GM12865 (cell line): ENCODE measurements around the gene FLOT1.
A peak's percentile ranks its signal among the peaks of the same experiment; 100 is the strongest.

Experiments
- DNase-seq: peaks from one replicate; pipeline ENCODE4 v3.0.0; 2010; ENCODE audit warnings: low read depth
- H3K4me3 ChIP-seq: 2 replicates; pipeline ENCODE4 v1.5.1; 2011; ENCODE audit warnings: mild to moderate bottlenecking, low read depth, low read length, control low read depth
- TF ChIP-seq, protein P1 (sequence below): IDR thresholded peaks from 2 replicates; pipeline ENCODE4 v1.5.1; 2011; ENCODE audit warnings: low read length, control low read depth, low read depth, inconsistent platforms; ENCODE audit not compliant: insufficient read depth; ENCODE audit errors: missing control alignments

FLOT1 gene, protein sequence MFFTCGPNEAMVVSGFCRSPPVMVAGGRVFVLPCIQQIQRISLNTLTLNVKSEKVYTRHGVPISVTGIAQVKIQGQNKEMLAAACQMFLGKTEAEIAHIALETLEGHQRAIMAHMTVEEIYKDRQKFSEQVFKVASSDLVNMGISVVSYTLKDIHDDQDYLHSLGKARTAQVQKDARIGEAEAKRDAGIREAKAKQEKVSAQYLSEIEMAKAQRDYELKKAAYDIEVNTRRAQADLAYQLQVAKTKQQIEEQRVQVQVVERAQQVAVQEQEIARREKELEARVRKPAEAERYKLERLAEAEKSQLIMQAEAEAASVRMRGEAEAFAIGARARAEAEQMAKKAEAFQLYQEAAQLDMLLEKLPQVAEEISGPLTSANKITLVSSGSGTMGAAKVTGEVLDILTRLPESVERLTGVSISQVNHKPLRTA

DNA sequence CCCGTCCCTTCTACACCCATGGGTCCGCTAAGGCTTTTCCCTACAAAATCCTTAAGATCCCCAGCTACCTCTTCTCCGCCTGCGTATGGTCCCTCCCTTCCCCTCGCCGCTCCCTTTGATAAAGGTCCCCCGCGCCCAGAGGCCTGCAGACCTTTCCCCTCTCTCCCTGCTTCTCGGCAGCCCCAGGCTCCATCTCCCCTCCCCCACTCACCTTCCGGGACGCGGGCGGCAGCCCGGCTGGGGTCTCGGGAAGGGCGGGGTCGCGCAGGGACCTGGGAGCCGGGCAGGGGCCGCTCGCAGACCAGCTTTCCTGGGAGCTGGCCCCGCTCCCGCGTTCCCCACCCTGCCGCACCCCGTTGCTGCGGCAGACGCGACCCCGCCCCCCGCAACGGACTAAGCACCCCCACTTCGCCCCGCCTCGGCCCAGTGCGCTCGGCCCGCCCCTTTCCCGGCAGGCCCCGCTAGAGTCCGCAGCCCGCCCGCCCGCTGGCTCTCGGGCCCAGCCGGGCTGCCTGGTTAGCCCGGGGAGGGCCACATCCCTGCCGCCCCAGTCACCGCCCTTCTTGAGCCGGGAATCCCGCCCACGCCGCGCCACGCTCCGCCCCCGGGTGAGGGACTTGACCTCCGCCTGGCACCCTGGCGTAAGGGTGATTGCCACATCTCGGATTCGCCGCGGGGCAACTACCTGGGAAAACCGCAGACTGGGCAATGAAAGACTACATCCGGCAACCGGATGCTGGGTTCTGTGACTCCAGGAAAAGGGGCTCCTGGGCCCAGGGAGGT lies at the start of gene FLOT1:
Gene FLOT1 (minus strand): TSS at position 372 of the 783 bp plus-strand sequence. CDS start 498 bp downstream, outside the sequence.
- peak within 1 kb of the TSS; percentile 75 for H3K4me3 ChIP-seq
- TF ChIP-seq, protein P1, sequence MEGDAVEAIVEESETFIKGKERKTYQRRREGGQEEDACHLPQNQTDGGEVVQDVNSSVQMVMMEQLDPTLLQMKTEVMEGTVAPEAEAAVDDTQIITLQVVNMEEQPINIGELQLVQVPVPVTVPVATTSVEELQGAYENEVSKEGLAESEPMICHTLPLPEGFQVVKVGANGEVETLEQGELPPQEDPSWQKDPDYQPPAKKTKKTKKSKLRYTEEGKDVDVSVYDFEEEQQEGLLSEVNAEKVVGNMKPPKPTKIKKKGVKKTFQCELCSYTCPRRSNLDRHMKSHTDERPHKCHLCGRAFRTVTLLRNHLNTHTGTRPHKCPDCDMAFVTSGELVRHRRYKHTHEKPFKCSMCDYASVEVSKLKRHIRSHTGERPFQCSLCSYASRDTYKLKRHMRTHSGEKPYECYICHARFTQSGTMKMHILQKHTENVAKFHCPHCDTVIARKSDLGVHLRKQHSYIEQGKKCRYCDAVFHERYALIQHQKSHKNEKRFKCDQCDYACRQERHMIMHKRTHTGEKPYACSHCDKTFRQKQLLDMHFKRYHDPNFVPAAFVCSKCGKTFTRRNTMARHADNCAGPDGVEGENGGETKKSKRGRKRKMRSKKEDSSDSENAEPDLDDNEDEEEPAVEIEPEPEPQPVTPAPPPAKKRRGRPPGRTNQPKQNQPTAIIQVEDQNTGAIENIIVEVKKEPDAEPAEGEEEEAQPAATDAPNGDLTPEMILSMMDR, result no peak
- peak; percentile 98 for DNase-seq

DNA sequence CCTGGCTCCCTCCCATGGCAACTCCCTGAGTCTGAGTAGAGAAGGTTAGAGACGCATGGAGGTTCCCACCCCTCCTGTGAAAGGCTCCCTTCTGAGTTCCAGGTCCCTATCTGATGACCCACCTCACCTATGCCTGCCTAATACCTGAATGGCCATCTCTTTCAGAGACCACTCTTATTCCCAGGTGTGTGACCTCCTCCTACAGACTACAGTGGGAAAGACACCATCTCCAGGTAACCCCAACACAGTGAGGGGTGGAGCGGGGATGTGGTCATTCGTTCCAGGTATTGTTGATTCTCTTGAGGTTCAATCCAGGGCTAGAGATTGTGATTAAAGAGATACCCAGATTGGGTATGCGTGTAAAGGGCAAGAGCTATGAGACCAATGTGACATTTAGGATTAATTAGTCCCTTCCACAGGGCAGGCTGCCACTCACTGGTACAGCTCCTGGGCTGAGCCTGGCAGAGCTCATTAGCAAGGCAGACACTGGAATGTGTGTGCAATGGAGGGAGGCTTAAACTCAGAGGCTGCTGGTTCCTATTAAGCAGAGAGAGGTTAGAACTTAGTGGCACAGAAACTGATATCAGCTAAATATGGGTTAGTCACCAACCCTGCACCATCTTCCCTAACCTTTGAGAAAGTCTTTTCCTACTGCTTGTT lies 48.4 kb upstream of the FLOT1 start:
- TF ChIP-seq, protein P1, result no peak
- DNase-seq, result no peak
- H3K4me3 ChIP-seq, result no peak overlapping the region

DNA sequence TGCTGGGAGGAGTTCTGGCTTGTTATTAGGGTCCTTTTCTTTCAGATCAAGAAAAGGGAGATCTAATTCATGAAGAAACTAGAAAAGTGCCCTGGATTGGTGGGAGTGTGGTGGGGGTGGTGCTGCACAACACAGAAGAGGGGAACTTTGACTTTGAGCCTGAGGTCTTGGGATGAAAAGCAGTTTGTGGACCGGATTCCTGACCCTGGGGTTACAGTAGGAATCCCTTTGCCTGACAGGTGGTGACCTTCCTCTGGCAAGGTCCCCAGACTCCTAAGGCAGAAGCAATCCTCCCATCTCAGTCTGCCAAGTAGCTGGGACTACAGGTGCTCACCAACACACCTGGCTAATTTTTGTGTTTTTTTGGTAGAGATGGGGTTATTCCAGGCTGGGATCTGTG lies 47.1 kb upstream of the FLOT1 start:
- H3K4me3 ChIP-seq, result no peak overlapping the region
- TF ChIP-seq, protein P1, result no peak
- no peak for DNase-seq

DNA sequence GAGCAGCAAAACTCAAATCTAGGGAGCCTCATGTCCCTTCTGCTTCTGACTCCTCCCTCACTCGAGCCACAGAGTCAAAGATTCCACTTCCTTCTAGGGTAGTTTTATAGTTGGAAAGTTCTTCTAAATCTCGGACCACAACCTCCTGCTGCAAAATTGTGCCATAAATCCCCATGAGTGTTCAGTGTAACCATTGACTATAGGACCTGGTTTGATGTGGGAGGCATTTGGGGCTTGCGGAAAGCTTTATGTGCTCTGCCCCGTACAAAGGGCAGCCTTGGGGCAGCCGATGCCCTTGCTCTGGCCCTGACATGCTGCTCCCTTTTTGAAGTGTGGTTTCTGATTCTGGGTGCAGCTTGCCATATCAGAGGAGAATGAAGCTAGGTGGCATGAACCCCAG lies 45.5 kb upstream of the FLOT1 start:
- TF ChIP-seq, protein P1, result no peak
- DNase-seq, result no peak
- H3K4me3 ChIP-seq, result no peak overlapping the region

DNA sequence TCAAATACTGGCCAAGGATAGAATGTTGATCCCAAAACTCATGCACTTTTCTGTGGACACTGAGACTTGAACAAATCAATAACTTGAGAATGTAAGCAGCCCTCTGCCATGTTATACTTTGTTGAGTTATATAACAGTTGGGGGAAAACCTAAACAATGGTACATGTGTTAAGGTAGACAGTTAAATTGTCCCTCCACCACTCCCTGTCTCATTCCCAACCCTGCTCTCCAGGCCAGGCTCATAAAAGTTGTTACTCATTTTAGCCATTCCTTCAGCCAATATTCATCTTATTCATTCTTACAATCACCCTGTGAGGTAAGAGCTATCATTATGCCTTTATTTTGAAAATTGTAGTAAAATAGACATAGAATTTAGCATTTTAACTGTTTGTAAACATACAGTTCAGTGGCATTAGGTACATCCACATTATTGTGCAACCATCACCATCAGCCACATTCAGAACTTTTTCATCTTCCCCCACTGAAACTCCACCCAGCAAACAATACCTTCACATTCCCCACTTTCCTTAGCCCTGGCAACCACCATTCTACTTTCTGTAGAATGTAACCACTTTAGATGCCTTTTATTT lies 40.0 kb upstream of the FLOT1 start:
- TF ChIP-seq, protein P1, result no peak
- no peak overlapping the region for H3K4me3 ChIP-seq
- DNase-seq, result no peak

DNA sequence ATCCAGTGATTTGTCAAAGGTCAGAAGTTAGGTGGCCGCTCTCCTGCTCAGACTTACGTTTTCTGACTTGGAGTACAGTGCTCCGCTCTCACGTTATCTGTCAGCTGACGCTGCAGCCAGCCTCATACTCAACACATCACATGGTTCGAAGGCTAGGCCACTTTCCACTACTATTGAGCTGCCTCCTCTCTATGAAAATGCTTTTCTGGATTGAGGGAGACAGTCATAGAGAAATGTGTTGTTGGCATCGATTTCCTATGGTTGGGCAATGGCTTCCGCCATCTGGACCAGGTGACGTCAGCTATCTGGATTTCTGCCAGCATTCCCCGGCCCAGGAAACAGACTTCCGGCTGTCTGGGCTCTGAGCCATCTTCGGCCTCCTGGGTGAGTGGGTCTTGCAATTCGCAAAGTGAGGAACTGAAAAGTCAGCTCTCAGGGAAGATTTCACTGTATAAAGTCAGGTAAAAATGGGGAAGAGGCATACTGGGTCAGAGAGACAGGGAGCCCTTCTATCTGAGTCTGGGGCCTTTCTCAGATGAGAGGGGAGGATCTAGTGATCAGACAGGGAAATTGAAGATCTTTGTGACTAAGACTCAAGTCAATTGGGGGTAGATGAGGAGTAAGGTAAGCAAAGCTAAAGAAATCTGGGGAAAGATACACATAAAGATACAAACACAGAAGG lies 39.4 kb upstream of the FLOT1 start:
- H3K4me3 ChIP-seq, result no peak overlapping the region
- TF ChIP-seq, protein P1, result no peak
- peak; percentile 85 for DNase-seq
